HG02623 (cell line): ENCODE results near the gene TSHR.
"Not testable (repeated sequence)": the region's sequence is repeated elsewhere in the genome, so short reads cannot be mapped to it uniquely, and the experiment has no call there.

Source experiments
- ATAC-seq: cut with Tn5 transposase; IDR thresholded peaks from one replicate; pipeline ENCODE4 v1.9.1; 2021; ENCODE audit warnings: moderate library complexity; ENCODE audit not compliant: unreplicated experiment

The TSHR gene

DNA sequence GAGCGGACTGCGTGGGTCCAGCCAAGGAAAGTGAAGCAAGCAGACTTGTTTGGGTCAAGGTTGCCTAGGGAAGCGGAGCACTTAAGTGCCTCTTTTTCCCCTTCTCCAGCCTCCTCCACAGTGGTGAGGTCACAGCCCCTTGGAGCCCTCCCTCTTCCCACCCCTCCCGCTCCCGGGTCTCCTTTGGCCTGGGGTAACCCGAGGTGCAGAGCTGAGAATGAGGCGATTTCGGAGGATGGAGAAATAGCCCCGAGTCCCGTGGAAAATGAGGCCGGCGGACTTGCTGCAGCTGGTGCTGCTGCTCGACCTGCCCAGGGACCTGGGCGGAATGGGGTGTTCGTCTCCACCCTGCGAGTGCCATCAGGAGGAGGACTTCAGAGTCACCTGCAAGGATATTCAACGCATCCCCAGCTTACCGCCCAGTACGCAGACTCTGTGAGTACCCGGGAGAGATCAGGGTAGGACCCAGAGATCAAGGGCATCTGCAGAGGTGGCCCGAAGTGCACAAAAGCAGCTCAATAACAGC, at the start of gene TSHR:
TSHR (plus strand) TSS at position 206 of the 526 bp plus-strand sequence; CDS start at position 266, 60 bp downstream.
- no peak for ATAC-seq

DNA sequence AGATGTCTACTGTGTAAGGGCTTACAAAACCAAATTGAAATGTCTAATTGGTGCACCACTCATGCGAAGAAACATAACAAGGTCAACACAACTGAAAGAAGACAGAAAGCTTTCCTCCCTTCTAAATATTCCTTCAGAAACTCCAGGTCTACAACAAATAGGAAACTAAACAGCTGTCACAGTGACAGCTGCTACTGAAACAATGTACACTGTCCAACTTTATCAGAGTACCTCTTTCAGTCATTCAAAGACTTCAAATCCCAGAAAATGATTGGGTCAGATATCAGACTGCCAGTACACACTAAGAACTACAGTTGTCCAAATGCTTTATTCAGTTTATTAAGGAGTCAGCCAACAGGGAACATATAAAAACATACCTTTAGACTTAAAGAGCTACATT, 49.1 kb upstream of the TSHR start:
- ATAC-seq, result no peak

- ATAC-seq, result no peak
These were observed 48.5 kb upstream of the TSHR start for GRCh38 chr14:80906946-80907345.

- ATAC-seq, result not testable (repeated sequence)
These were observed 43.4 kb upstream of the TSHR start for GRCh38 chr14:80912013-80912412.

DNA sequence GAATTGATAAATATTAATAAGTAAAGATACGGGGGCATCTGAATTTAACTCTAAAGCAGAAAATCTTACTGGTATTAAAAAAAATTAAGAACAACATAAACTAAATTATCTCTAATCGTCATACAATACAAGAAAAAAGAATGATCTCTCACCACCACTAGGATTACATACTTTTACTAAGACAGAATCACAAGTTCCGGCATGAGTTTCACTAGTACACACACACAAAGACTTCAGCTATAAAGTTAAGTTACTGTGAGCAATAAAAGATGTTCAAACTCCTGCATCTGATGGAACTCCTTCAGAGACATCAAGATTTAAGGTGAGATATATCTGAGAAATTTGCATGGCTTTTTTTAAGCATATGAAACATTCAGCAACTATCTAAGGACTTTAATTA, 35.8 kb upstream of the TSHR start:
- ATAC-seq, result no peak

DNA sequence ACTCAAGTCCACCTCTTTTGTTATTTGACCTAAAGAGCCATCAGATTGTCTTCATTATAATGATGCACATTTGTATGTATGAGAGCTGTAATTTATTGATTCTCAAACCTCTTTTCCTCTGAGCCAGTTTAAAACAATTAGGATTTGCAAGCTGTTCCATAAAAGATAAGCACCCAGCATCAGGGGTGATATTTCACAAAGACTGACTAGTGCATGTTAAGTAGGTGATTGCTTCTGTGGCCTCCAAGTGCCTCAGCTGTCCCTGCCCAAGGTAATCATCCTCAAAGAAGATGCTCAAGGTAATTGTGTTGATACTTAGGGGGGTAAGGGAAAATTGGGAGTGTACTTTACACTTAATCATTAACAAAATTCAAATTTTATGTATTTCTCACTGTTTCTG, 32.1 kb upstream of the TSHR start:
- ATAC-seq, result no peak

GRCh38 chr14:80924365-80925103, 30.9 kb upstream of the TSHR start:
- ATAC-seq, result no peak

DNA sequence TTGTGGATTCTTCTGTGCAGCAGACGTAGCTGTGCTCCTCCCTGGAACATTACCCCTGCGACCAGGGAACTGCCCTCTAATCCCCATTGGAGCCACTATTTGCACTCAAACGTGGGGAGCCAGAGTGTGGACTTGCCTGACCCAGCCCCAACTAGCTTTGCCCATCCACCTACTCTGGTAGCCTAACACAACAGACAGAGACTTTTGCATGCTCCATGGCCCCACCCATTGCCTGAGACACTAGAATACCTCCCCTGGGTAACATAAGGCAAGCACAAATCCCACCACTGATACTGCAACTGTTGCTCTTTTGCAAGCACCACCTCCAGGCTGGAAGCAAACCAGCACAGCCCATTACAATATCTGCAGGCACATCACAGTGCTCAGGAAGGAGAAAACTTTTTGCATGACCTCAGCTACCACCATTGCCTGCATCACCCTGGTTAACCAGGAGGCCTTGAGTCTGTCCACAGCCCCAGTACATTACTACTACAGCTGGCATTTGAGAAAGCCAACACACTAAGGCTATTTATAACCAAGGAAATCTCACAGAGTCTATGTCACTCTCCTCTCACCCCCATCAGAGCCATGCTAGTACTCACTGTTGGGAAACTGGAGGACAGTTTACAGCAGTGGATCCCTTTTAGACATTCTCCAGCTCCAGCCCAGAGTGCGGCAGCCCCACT, 28.9 kb upstream of the TSHR start:
- no peak for ATAC-seq

GRCh38 chr14:80927083-80927989, 28.1 kb upstream of the TSHR start:
- ATAC-seq, result no peak

GRCh38 chr14:80930095-80930494, 25.3 kb upstream of the TSHR start:
- no peak for ATAC-seq

DNA sequence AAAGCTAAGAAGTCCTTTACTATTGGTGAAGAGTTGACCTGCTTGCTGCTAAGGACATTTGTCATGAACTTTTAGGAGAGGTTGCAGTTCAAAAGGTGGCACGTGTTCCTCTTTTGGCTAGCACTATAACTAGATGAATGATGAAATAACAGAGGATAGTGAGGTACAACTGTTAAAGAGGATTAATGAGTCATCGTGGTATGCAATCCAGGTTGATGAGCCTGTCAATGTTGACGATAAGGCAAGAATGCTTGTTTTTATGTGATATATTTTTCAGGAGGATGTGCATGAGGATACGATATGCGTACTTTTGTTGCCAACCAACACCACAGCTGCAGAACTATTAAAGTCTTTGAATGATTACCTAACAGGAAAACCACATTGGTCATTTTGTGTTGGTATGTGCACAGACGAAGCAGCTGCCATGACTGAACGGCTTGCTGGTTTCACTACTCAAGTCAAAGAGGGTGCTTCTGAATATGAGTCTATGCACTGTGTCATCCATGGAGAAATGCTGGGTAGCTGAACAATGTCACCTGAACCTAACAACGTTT, 24.5 kb upstream of the TSHR start:
- ATAC-seq, result peak; percentile 99

DNA sequence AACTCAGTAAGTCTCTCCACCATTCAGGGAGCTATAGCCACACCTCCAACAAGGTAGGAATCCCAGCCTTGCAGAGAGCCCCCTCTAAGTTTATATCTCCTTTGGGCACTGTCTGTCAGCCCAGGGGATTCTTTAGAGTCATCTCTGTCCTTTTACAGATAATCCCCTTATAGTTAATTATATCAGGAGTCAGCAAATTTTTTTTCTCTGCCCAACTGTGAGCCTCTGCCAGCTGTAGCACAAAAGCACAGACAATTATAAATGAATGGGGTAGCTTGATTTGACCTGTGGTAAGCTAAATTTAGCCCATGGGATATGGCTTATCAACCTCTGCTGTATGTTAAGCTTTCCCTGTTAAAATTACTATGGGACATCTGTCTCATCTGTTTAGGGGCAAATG, 22.1 kb upstream of the TSHR start:
- no peak for ATAC-seq

- ATAC-seq, result no peak
These were observed 21.7 kb upstream of the TSHR start for GRCh38 chr14:80933686-80934085.

DNA sequence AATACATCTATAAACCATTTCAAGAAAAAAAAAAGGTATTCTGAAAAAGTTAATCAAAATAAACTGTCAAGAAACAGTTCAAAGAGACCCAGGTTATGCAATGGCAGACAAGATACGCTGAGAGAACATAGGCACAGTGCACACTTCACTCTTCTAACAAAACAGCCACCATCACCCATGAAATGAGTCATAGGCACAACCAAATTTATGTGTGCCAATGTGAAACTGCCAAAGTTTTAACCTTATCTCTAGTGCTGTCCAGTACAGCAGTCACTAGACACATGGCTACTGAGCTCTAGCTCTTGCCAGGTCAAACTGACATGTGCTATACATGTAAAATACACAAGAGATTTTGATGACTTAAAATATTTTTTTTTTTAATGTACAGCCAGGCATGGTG, 15.3 kb upstream of the TSHR start:
- ATAC-seq, result no peak

DNA sequence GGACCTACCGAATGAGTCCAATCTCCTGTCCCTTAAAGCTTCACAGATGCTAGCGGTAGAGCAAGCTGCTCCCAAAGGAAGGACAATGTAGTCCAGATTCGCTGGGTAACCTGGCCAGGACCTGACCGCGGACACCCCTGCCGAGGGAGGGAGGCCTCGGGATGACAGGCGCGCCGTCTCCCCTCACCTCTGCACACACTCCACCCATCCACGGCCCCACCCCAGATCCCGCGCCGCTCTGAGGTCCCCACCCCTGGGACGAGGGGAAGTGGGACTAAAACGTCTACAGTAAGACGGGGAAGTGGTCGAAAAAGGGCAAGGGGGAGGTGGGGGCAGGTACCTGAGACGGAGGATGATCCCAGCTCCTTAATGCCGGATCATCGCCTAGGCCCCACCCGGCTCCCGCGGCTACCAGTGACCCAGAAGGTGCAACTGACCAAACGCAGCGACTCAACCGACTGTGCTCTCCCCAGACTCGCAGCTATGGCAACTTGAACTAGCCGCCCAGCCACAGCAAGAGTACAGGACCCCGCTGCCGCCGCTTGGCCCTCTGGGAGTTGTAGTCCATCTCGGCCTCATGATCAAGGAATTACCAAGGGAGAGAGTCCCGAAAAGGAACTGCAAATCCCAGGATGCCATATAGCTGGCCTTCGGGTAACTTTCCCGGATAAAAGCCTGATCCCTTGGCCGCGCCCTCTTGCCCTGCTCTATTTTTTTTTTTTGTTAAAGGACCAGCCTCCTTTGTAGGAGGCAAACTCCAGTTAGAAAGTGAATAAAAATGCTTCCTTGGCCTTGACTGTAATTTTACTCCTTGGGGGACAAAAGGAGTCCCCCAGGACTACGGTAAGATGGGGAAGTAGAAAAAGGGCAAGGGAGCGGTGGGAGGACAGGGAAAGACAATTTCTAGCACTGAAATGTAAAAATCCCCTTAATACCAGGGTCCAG, 13.9 kb upstream of the TSHR start, which contains the start of gene CEP128:
CEP128 (minus strand) TSS at position 498 of the 945 bp plus-strand sequence.
- peak; percentile 98 for ATAC-seq

GRCh38 chr14:80942191-80942600, 13.2 kb upstream of the TSHR start:
- peak; percentile 7 for ATAC-seq

DNA sequence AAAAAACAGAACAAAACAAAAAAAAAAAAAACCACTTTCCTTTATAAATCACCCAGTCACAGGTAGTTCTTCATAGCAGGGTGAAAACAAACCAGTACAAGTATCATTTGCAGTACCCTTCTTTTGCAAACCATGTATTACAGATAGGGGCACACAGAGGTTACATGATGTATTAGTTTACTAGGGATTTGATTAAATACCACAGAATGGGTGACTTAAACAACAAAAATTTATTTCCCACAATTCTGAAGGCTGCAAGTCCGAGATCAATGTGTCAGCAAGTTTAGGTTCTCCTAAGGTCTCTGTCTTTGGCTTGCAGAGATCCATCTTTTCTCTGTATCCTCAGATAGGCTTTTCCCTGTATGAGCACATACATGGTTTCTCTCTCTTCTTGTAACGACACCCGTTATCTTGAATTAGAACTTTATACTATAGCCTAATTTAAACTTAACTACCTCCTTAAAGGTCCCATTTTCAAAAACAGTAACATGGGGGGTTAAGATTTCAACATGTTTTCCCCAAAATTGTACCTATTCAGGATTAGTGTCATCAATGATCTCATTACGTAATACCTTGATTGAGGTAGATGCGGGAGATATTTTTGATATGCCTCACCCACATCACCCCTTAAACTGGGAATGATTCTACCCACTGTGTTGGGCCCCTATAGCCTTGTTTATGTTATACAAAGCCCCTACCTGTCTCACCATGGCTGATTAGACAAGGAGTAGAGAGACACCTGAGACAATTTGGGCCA, 10.4 kb upstream of the TSHR start:
- ATAC-seq, result no peak

- ATAC-seq, result no peak
These were observed 9.2 kb upstream of the TSHR start for GRCh38 chr14:80946187-80946586.

DNA sequence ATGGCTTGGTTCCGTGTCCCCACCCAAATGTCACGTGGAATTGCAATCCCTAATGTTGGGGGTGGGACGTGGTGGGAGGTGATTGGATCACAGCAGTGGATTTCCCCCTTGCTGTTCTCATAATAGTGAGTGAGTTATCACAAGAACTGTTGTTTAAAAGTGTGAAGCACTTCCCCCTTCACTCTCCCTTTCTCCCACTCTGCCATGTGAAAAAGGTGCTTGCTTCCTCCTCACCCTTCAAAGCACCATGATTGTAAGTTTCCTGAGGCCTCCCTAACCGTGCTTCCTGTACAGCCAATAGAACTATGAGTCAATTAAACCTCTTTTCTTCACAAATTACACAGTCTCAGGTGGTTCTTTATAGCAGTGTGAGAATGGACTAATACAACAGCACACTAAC, 8.6 kb upstream of the TSHR start:
- ATAC-seq, result no peak
